Mesodermal cell (in vitro differentiated cells): ENCODE results near the gene CRYGN.

Source experiments
- H3K27ac ChIP-seq: 2 replicates; pipeline ENCODE4 v1.7.0; 2013; ENCODE audit warnings: mild to moderate bottlenecking, low read depth, low read length, moderate library complexity; ENCODE audit not compliant: severe bottlenecking
- H3K36me3 ChIP-seq: 2 replicates; pipeline ENCODE4 v1.7.1; 2013; ENCODE audit warnings: mild to moderate bottlenecking, low read length, moderate library complexity; ENCODE audit not compliant: control insufficient read depth, insufficient read depth
- H3K4me1 ChIP-seq: one replicate; pipeline ENCODE4 v1.7.1; 2013; ENCODE audit warnings: mild to moderate bottlenecking, low read length; ENCODE audit not compliant: insufficient read depth, control insufficient read depth, poor library complexity, severe bottlenecking
- H3K4me3 ChIP-seq: 2 replicates; pipeline ENCODE4 v1.7.0; 2013; ENCODE audit warnings: low read length, control low read depth, mild to moderate bottlenecking; ENCODE audit not compliant: insufficient read depth, poor library complexity, severe bottlenecking; ENCODE audit errors: extremely low read depth
- H3K9me3 ChIP-seq: 2 replicates; pipeline ENCODE4 v1.7.1; 2013; ENCODE audit warnings: mild to moderate bottlenecking, low read length, moderate library complexity; ENCODE audit not compliant: control insufficient read depth
- WGBS, 2 experiments: methylation state at CpG; one replicate each; pipeline ENCODE4 v1.1.5; 2013; ENCODE audit warnings: missing lambda C conversion rate in 2 of 2; ENCODE audit not compliant: insufficient coverage in 2 of 2; 5-methylcytosine and 5-hydroxymethylcytosine counted together

The CRYGN gene

GRCh38 chr7:151381098-151381347 lies 58.9 kb downstream of the CRYGN start:
- 53 to 56% methylated on average over 7 of the region's 7 CpGs for WGBS, 2 experiments
- Histone ChIP-seq H3K9me3 (no peaks in the 10 kb centered on the region), H3K27ac (no peak overlapping the region), H3K4me1 (no peaks in the 10 kb centered on the region), H3K4me3 (no peak overlapping the region), H3K36me3 (peaks cover 34% of the 10 kb centered on the region)

- no peaks in the 10 kb centered on the region for H3K4me1 ChIP-seq
- H3K27ac ChIP-seq = no peak overlapping the region
- no peaks in the 10 kb centered on the region for H3K9me3 ChIP-seq
- WGBS, 2 experiments = 92 to 93% methylated on average over 28 to 31 of the region's 32 CpGs
- H3K4me3 ChIP-seq = no peak overlapping the region
- H3K36me3 ChIP-seq = peaks cover 38% of the 10 kb centered on the region
Observed at GRCh38 chr7:151380199-151381097, 59.5 kb downstream of the CRYGN start.

DNA sequence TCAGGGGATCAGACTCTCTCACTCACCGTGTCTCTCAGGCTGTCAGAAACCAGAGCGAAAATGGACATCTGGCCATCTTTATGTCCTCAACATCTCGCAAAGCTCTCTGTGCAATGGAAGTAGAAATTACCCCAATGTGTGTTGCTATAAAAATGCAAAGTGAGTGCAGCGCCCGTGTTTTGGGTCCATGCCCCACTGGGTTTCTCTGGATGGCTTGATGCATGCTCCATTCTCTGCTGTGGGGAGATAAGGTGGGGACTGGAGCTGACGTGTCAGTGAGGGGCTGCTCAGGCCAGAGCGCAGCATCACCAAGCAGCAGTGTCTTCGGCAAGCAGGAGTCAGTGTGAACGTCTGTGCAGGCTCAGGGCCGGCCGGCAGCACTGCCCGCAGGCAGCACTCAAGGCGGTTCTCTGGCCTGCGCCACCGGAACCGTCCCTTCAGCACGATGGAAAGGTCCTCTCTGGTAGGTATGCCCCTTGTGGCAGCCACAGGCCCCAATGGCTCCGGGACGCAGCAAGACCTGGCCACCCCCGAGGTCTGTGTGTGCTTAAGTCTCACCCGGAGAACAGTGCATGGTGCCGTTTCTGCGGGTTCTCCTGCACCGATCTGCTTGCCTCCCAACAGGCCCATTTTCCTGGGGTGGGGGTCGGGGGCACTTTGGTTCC lies 60.3 kb downstream of the CRYGN start:
- Histone ChIP-seq H3K4me1 (no peaks in the 10 kb centered on the region), H3K36me3 (peaks cover 42% of the 10 kb centered on the region), H3K27ac (no peak overlapping the region), H3K4me3 (no peak overlapping the region), H3K9me3 (no peaks in the 10 kb centered on the region)
- WGBS, 2 experiments = 89 to 91% methylated on average over 22 to 25 of the region's 25 CpGs

DNA sequence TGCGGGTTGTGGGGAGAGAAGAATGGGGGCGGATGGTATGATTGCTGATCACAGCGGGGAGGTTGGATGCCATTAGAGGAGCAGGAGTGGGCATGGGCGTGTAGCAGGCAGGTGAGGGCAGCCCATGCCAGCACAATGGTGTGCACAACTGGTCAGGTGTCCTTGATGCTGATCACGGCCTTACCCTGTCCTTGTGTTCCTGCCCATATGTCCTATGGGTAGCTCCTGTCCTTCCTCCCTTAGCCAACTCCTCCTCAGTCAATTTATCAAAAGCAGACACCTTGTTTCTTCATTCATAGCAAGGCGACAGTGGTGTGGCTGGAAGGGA lies 60.8 kb downstream of the CRYGN start:
- Histone ChIP-seq H3K4me1 (no peaks in the 10 kb centered on the region), H3K36me3 (peaks cover 47% of the 10 kb centered on the region), H3K27ac (no peak overlapping the region), H3K4me3 (no peak overlapping the region), H3K9me3 (no peaks in the 10 kb centered on the region)
- WGBS, 2 experiments = 95 to 96% methylated on average over 3 to 6 of the region's 6 CpGs
